OCI-LY3 (cell line): ENCODE results near the gene AASS.

Experiments
- EZH2phosphoT487 ChIP-seq: fragments of 200-600 bp; shearing (Covaris generic); IDR thresholded peaks from 2 replicates; pipeline ENCODE4 v1.6.1; 2018; ENCODE audit warnings: antibody characterized with exemption, mixed run types, low read depth
- TF ChIP-seq, protein P1 (sequence below): fragments of 200-600, 300-600 bp; sonication (generic); IDR thresholded peaks from 2 replicates; pipeline ENCODE4 v1.5.1; 2014; ENCODE audit warnings: antibody characterized with exemption, low read length, low read depth

DNA sequence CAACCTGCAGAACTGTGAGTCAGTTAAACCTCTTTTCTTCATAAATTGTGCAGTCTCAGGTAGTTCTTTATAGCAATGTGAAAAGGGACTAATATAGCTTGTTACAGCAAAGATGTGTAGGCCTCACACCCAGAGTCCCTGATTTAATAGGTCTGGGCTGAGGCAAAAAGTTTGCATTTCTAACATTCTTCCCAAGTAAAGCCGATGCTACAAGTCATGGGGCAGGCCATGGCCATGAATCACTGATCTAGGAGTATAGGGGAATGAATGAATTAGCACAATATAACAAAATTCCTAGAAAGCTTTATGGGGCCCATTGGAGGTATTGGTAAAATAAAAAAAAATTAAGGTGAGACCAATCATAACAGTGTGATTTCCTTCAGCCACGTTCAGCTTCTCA, 11.5 kb upstream of the AASS start:
- TF ChIP-seq, protein P1, sequence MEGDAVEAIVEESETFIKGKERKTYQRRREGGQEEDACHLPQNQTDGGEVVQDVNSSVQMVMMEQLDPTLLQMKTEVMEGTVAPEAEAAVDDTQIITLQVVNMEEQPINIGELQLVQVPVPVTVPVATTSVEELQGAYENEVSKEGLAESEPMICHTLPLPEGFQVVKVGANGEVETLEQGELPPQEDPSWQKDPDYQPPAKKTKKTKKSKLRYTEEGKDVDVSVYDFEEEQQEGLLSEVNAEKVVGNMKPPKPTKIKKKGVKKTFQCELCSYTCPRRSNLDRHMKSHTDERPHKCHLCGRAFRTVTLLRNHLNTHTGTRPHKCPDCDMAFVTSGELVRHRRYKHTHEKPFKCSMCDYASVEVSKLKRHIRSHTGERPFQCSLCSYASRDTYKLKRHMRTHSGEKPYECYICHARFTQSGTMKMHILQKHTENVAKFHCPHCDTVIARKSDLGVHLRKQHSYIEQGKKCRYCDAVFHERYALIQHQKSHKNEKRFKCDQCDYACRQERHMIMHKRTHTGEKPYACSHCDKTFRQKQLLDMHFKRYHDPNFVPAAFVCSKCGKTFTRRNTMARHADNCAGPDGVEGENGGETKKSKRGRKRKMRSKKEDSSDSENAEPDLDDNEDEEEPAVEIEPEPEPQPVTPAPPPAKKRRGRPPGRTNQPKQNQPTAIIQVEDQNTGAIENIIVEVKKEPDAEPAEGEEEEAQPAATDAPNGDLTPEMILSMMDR = no peak
- TF ChIP-seq EZH2phosphoT487 = no peak
